GM12873 (cell line): ENCODE measurements around the gene APOA5.

Experiments
- TF ChIP-seq, protein P1 (sequence below): IDR thresholded peaks from 2 replicates; pipeline ENCODE4 v1.5.1; 2012; ENCODE audit warnings: low read depth, mild to moderate bottlenecking, moderate library complexity, low read length, control low read depth; ENCODE audit not compliant: insufficient read depth; ENCODE audit errors: missing control alignments

APOA5 gene

DNA sequence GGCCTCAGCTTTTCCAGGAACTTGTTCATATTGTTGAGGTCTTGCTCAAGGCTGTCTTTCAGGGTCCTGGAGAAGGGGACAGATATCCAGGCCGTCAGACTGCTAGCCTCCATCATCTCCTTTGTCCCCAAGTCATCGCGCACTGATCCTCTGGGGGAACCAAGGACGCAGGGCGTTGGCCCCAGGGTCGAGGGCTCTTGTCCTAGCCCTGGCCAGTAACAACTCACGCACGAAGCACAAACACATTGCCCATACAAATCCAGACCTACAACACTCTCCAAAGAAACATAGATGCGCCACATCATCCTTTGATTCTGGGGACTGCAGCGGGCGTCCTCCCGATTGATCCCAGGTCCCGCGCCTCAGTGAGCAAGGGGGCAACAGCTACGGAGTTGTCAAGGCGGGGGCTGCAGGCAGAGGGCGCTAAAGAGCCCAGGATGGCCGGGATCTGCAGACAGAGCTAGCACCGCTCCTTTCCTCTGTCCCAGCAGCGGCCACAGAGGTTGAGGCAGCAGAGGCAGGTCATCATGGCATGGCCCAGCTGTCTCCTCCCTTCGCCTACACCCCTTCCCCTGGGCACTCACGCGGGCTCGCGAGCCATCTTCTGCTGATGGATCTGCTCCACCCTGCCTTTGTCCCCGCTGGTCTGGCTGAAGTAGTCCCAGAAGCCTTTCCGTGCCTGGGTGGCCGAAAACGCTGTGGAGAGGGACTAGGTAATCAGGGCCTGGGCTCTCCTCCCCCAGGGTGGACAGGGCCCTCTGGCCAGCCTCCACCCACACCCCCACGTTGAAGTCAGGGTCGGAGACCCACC is 472 bp downstream of the APOA5 start:
- TF ChIP-seq, protein P1, sequence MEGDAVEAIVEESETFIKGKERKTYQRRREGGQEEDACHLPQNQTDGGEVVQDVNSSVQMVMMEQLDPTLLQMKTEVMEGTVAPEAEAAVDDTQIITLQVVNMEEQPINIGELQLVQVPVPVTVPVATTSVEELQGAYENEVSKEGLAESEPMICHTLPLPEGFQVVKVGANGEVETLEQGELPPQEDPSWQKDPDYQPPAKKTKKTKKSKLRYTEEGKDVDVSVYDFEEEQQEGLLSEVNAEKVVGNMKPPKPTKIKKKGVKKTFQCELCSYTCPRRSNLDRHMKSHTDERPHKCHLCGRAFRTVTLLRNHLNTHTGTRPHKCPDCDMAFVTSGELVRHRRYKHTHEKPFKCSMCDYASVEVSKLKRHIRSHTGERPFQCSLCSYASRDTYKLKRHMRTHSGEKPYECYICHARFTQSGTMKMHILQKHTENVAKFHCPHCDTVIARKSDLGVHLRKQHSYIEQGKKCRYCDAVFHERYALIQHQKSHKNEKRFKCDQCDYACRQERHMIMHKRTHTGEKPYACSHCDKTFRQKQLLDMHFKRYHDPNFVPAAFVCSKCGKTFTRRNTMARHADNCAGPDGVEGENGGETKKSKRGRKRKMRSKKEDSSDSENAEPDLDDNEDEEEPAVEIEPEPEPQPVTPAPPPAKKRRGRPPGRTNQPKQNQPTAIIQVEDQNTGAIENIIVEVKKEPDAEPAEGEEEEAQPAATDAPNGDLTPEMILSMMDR, result peak; percentile 94

DNA sequence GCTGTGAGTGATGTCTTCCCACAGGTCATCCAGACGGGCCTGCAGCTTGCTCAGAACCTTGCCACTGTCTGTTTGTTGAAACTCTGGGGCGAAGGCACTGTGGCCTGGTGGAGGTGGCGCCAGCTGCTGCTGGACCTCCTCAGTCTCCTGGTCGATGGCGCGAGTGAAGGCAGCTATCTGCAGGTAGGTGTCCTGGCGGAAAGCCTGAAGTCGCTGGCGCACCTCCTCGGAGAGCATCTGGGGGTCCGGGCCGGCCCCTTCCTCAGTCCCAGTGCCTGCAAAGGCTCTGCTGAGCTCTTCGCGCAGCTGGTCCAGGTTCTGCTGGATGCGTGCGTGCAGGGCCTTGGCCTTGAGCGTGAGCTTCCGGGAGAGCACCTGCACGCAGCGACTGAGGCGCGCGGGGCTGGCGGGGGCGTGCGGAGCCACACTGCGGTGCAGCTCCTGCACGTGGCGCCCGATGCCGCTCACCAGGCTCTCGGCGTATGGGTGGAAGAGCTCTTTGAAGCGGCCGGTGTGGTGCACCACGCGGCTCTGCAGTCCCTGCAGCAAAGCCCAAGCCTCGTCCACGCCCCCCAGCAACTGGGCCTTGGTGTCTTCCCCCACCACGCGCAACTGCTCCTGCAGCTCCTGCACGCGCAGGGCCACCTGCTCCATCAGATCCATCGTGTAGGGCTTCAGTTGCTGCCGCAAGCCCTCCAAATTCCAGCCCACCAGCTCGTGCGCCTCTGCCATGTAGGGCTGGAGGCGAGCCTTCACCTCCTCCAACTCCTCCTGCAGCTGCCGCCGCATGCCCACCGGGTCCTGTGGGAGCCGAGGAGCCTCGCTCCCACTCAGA is 1.3 kb downstream of the APOA5 start:
- TF ChIP-seq, protein P1, result no peak

DNA sequence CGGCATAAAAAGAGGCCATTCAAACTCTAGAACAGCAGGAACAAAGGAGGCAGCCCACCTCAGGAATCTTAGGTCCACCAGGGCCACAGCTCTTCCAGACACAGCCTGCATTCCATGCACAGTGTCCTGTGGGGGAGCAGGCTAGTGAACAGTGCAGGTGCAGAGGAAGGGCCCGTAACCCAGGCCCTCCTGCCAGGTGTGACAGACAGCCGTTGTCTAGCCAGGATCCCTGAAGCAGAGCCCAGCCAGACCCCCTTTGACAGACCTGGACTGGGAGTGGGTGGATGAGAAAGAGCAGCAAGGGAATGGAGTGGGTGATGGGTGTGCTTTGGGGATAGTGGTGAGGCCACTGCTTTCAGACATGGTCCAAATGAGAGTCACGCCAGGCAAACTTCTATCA is 2.7 kb downstream of the APOA5 start:
- TF ChIP-seq, protein P1, result no peak

DNA sequence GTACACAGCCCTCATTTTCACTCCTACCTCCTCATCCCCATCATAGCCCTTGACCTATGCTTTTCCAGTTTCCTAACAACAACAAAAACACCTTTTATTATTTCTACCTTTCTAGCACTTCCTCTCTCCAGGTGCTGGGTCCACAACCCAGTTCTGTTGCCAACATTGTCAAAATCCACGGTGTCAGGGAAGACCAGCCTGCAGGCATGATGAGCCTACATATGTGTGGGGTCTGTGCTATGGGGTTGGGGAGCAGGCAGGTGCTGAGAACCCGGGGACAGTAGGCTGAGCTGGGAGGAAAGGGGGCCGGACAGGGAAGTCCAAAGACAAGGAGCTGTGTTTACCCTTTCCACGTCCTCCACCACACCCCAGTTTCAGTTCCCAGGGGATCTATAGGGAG is 3.1 kb downstream of the APOA5 start:
- TF ChIP-seq, protein P1, result no peak

DNA sequence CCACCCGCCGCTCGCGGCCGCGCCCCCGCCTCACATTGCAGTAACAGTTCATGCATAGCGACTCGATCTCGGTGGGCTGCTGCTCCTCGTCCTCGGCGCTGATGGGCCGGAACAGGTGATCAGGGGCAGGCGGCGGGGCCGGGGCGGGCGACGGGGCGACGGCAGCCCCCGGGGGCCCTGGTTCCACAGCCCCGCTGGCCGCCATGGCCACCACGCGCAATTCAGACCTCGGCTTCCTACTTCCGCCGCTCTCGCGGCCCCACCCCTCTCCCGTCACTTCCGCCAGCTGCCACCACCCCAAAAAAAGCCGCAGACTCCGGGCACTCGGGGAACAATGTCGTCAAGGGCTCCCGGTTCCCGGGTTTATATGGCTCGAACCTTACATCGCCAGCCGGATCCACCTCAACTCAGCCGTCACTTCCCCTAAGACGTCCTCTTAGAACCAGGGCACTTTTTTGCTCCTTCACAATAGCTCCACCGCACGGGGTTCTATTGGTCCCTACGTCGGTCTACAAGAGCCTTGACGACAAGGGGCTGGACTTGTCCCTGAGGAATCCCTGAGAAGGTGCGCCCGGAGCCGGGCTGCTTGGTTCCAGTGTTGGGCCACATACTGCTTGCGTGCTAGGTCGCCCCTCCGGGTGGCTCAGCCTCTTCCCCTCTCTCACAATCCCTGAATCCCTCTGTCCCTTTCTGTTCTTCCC is 3.7 kb downstream of the APOA5 start, which contains the start of gene ZPR1:
Gene ZPR1, minus strand, starts transcription at position 238 of the 701 bp plus-strand sequence. Its CDS starts 33 bp downstream, at position 205.
- TF ChIP-seq, protein P1, result no peak

DNA sequence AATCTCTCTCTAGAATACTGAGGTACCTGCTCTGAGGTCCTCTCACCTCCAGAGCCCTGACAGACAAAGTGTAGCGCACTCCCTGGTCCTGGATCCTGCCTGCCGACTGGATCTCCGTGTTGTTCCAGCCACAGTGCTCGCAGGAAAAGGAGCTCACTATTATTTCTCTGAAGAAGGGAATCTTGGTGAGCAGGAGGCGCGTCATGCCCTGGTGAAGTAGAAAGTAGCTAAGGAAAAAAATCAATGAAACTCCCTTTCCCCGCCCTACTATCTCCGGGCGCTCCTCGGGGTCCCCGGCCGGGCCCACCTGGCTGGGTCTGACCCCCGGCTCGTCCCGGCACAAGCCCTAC is 4.3 kb downstream of the APOA5 start:
- TF ChIP-seq, protein P1, result no peak

DNA sequence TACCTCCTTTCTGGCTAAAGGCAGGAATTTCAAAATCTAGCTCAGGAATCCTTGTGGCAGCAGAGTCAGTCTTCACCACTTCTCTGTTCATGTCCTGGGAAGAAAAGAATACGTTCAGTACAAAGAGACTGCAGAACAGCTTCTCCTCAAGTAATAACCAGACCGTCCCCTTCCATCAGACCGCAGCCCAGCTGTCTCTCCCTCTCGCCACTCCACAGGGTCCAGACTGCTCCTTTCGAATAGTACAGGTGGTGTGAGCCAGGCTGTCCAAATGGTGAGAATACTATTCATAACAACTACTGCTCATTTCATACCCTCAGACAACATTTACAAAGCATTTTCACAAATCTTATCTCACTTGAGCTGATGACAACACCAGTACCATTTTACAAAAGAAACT is 4.7 kb downstream of the APOA5 start:
- TF ChIP-seq, protein P1, result no peak
